PFSK-1 (cell line): Measurements from ENCODE around the gene DLGAP1.

ENCODE experiments used
- FOXP2 ChIP-seq: optimal IDR thresholded peaks from 2 replicates; pipeline ENCODE3; 2011; ENCODE audit warnings: borderline replicate concordance, control low read depth, inconsistent platforms; ENCODE audit not compliant: insufficient read depth; ENCODE audit errors: extremely low read length, extremely low read depth
- POLR2AphosphoS5 ChIP-seq: IDR thresholded peaks from 2 replicates; pipeline ENCODE4 v1.6.1; 2012; ENCODE audit warnings: low read depth, mild to moderate bottlenecking, control low read depth, low read length, moderate library complexity
- SIN3A ChIP-seq: IDR thresholded peaks from 2 replicates; pipeline ENCODE4 v1.6.1; 2012; ENCODE audit warnings: mild to moderate bottlenecking, low read length, moderate library complexity, borderline replicate concordance; ENCODE audit not compliant: insufficient read depth
- TAF1 ChIP-seq: IDR thresholded peaks from 2 replicates; pipeline ENCODE4 v1.6.1; 2012; ENCODE audit warnings: low read length, control low read depth, borderline replicate concordance; ENCODE audit not compliant: insufficient read depth
- TF ChIP-seq, protein P1 (sequence below), 2 experiments: IDR thresholded peaks; 2 replicates each; pipeline versions ENCODE4 v1.6.1 to v1.8.0; 2011 to 2012; ENCODE audit warnings: low read depth in 2 of 2, low read length in 2 of 2, control low read depth in 1 of 2, inconsistent platforms in 1 of 2, mild to moderate bottlenecking in 1 of 2, moderate library complexity in 1 of 2; ENCODE audit not compliant: insufficient read depth in 1 of 2

The DLGAP1 gene

DNA sequence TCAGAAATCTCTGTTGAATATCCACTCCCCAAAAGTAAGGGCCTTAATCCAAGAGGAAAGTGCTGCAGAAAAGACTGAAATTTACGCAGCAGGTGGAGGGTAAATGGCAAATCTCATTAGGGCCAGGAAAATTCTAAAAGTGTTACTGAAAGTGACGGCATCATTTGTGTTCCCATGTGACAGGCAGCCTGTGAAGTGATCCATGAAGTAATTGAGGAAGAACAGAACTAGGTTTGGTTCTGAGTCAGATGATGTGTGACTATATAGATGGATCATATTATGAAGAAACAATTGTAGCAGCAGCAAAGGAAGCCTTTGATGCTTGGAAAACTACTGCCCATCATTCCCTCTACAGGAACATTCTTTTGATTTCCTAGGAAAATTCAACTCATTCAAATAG, 603.9 kb downstream of the DLGAP1 start:
- no peak for TF ChIP-seq POLR2AphosphoS5
- TF ChIP-seq, protein P1, sequence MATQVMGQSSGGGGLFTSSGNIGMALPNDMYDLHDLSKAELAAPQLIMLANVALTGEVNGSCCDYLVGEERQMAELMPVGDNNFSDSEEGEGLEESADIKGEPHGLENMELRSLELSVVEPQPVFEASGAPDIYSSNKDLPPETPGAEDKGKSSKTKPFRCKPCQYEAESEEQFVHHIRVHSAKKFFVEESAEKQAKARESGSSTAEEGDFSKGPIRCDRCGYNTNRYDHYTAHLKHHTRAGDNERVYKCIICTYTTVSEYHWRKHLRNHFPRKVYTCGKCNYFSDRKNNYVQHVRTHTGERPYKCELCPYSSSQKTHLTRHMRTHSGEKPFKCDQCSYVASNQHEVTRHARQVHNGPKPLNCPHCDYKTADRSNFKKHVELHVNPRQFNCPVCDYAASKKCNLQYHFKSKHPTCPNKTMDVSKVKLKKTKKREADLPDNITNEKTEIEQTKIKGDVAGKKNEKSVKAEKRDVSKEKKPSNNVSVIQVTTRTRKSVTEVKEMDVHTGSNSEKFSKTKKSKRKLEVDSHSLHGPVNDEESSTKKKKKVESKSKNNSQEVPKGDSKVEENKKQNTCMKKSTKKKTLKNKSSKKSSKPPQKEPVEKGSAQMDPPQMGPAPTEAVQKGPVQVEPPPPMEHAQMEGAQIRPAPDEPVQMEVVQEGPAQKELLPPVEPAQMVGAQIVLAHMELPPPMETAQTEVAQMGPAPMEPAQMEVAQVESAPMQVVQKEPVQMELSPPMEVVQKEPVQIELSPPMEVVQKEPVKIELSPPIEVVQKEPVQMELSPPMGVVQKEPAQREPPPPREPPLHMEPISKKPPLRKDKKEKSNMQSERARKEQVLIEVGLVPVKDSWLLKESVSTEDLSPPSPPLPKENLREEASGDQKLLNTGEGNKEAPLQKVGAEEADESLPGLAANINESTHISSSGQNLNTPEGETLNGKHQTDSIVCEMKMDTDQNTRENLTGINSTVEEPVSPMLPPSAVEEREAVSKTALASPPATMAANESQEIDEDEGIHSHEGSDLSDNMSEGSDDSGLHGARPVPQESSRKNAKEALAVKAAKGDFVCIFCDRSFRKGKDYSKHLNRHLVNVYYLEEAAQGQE (IDR thresholded peaks at IDR 0.05; ENCODE audit: insufficient read depth in 1 of 2, low read depth in 2 of 2, low read length in 2 of 2) = no peak

GRCh38 chr18:3848316-3848715, 606.8 kb downstream of the DLGAP1 start:
- TF ChIP-seq FOXP2 (no peak), SIN3A (no peak), POLR2AphosphoS5 (no peak), TAF1 (no peak)
- TF ChIP-seq, protein P1 (IDR thresholded peaks at IDR 0.05; ENCODE audit: insufficient read depth in 1 of 2, low read depth in 2 of 2, low read length in 2 of 2) = no peak

DNA sequence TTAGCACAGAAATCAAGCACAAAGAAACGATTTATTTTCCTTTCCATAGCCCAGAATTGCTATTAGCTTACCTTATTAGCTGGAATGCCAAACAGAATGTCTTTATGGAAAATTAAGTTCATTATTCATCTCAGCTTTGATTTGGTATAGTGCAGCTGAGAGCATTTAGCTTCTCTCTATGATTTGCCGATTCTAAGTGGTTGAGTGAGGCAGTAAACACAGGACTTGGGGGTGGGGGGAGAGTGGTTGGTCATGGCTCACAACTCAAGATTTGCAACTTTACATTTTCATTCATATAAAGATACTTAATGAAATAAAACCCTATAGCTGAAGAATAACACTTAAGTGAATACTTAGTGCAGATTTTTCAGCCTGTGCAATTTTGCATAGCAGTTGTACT, 609.9 kb downstream of the DLGAP1 start:
- TF ChIP-seq, protein P1 (IDR thresholded peaks at IDR 0.05; ENCODE audit: insufficient read depth in 1 of 2, low read depth in 2 of 2, low read length in 2 of 2) = no peak
- TF ChIP-seq TAF1 = no peak
- no peak for TF ChIP-seq SIN3A
- no peak for TF ChIP-seq FOXP2
- no peak for TF ChIP-seq POLR2AphosphoS5

DNA sequence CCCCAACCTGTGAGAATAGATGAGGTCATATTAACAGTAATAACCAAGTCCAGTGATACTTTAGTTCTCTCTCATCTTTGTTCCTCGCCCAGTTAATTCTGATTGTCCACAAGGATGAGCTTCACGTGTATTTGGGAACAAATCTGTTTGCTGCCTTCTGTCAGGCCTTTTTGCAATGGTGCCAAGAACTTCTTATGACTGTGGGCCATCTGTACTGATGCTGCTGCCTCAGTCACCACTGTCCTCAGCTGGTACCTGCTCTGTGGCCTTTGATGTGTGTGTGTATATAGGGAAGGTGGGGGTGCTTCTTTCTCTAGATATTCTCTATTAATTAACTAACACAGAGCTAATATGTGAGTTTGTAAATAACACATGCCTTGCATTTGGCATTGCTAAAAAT, 612.3 kb downstream of the DLGAP1 start:
- TF ChIP-seq TAF1 (no peak), POLR2AphosphoS5 (no peak), FOXP2 (no peak), SIN3A (no peak)
- TF ChIP-seq, protein P1 (IDR thresholded peaks at IDR 0.05; ENCODE audit: insufficient read depth in 1 of 2, low read depth in 2 of 2, low read length in 2 of 2) = no peak

- TF ChIP-seq FOXP2 (no peak), TAF1 (no peak), SIN3A (no peak), POLR2AphosphoS5 (no peak)
- TF ChIP-seq, protein P1 (IDR thresholded peaks at IDR 0.05; ENCODE audit: insufficient read depth in 1 of 2, low read depth in 2 of 2, low read length in 2 of 2) = no peak
Measured at GRCh38 chr18:3840766-3841165, 614.3 kb downstream of the DLGAP1 start.
